ENCODE results near the gene BACH1. TPM values are rescaled to one million over a fixed set of nuclear protein-coding genes. Genes with fewer than 3 reads are reported as not detected.
"Not testable (repeated sequence)": the region's sequence is repeated elsewhere in the genome, so short reads cannot be mapped to it uniquely, and the experiment has no call there.

Gene BACH1
- total RNA-seq, 1 donor from 2014 or later, result 12.7 TPM

GRCh38 chr21:29350246-29350779, 51.6 kb downstream of the BACH1 start:
- Histone ChIP-seq H3K27ac (no peak overlapping the region), H3K27me3 (no peaks in the 10 kb centered on the region), H3K4me3 (no peak overlapping the region), H3K36me3 (no peaks in the 10 kb centered on the region), H3K9me3 (no peaks in the 10 kb centered on the region), H3K4me1 (peaks cover 0 to 26% of the 10 kb centered on the region in 2 donors)
- intact Hi-C loops (cut with DNase I), result loop anchor here (5.0 kb wide), 1 partner anchor 263 kb away; no protein-coding TSS in a partner anchor
- no peak for DNase-seq (ENCODE audit: low spot score in 2 of 2)
- no peak for TF ChIP-seq CTCF (IDR thresholded peaks at IDR 0.05)

- H3K4me1 ChIP-seq, result peaks cover 0 to 23% of the 10 kb centered on the region in 2 donors
- no peak for TF ChIP-seq CTCF (IDR thresholded peaks at IDR 0.05)
- DNase-seq (ENCODE audit: low spot score in 2 of 2), result no peak
- no peak overlapping the region for H3K4me3 ChIP-seq
- H3K9me3 ChIP-seq, result no peaks in the 10 kb centered on the region
- no peaks in the 10 kb centered on the region for H3K36me3 ChIP-seq
- H3K27me3 ChIP-seq, result no peaks in the 10 kb centered on the region
- intact Hi-C loops (cut with DNase I), result loop anchor here (5.0 kb wide), 1 partner anchor 264 kb away; no protein-coding TSS in a partner anchor
- H3K27ac ChIP-seq, result peak overlapping the region; percentile 50 to 60
Measured at GRCh38 chr21:29351691-29352090, 53.0 kb downstream of the BACH1 start.

- H3K9me3 ChIP-seq; H3K27ac ChIP-seq; intact Hi-C loops (cut with DNase I); H3K4me1 ChIP-seq; H3K27me3 ChIP-seq; H3K4me3 ChIP-seq; H3K36me3 ChIP-seq: not testable (repeated sequence)
- DNase-seq (ENCODE audit: low spot score in 2 of 2), result peak in 1 of 2 donors; percentile 52
Measured at GRCh38 chr21:29355043-29355710, 56.5 kb downstream of the BACH1 start.

GRCh38 chr21:29356291-29356690, 57.6 kb downstream of the BACH1 start:
- H3K9me3 ChIP-seq; H3K4me1 ChIP-seq; DNase-seq (ENCODE audit: low spot score in 2 of 2); H3K27me3 ChIP-seq; H3K27ac ChIP-seq; H3K36me3 ChIP-seq; H3K4me3 ChIP-seq; intact Hi-C loops (cut with DNase I): not testable (repeated sequence)

- H3K4me1 ChIP-seq; H3K36me3 ChIP-seq; H3K27ac ChIP-seq; H3K27me3 ChIP-seq; H3K9me3 ChIP-seq; intact Hi-C loops (cut with DNase I); H3K4me3 ChIP-seq; DNase-seq (ENCODE audit: low spot score in 2 of 2): not testable (repeated sequence)
Measured at GRCh38 chr21:29356810-29357209, 58.1 kb downstream of the BACH1 start.

GRCh38 chr21:29359718-29360117, 61.0 kb downstream of the BACH1 start:
- H3K27ac ChIP-seq, result no peak overlapping the region
- no peaks in the 10 kb centered on the region for H3K9me3 ChIP-seq
- H3K36me3 ChIP-seq, result no peaks in the 10 kb centered on the region
- no peak overlapping the region for H3K4me3 ChIP-seq
- DNase-seq (ENCODE audit: low spot score in 2 of 2), result no peak
- no peaks in the 10 kb centered on the region for H3K27me3 ChIP-seq
- TF ChIP-seq CTCF (IDR thresholded peaks at IDR 0.05), result no peak
- no peaks in the 10 kb centered on the region for H3K4me1 ChIP-seq
- intact Hi-C loops (cut with DNase I), result no loop called here

- H3K36me3 ChIP-seq, result no peaks in the 10 kb centered on the region
- no peaks in the 10 kb centered on the region for H3K27me3 ChIP-seq
- H3K4me3 ChIP-seq, result no peak overlapping the region
- no peaks in the 10 kb centered on the region for H3K4me1 ChIP-seq
- intact Hi-C loops (cut with DNase I), result no loop called here
- no peaks in the 10 kb centered on the region for H3K9me3 ChIP-seq
- no peak for DNase-seq (ENCODE audit: low spot score in 2 of 2)
- H3K27ac ChIP-seq, result no peak overlapping the region
- TF ChIP-seq CTCF (IDR thresholded peaks at IDR 0.05), result no peak
Measured at GRCh38 chr21:29360799-29361765, 62.4 kb downstream of the BACH1 start.
